Thoracic aorta (tissue), 2 donors: ENCODE data around the gene EIF4A3. TPM values are rescaled to one million over a fixed set of nuclear protein-coding genes. Genes with fewer than 3 reads are reported as not detected.
"Not testable (repeated sequence)": the region's sequence is repeated elsewhere in the genome, so short reads cannot be mapped to it uniquely, and the experiment has no call there.

Experiments
- ATAC-seq: fragments of 150-250 bp; one replicate; pipeline ENCODE4 v1.8.0; 2017; ENCODE audit warnings: low read depth; ENCODE audit not compliant: insufficient number of reproducible peaks, low FRiP score
- DNase-seq: peaks from one replicate; pipeline ENCODE4 v3.0.0-alpha.2; 2020; ENCODE audit warnings: low spot score
- H3K27ac ChIP-seq, 2 donors: fragments of 200-600 bp; sonication (generic); 1 replicate in 1 of 2; 2 replicates in 1 of 2; pipeline ENCODE4 v1.5.1; 2016; ENCODE audit warnings: mild to moderate bottlenecking in 2 of 2, moderate library complexity in 2 of 2
- H3K27me3 ChIP-seq: fragments of 200-600 bp; sonication (generic); replicated peaks from 2 replicates; pipeline ENCODE4 v1.6.0; 2016; ENCODE audit warnings: mild to moderate bottlenecking; ENCODE audit not compliant: insufficient read depth
- H3K36me3 ChIP-seq: fragments of 200-600 bp; sonication (generic); one replicate; pipeline ENCODE4 v1.5.1; 2016
- H3K4me1 ChIP-seq, 2 donors: fragments of 200-600 bp; sonication (generic); 1 replicate in 1 of 2; 2 replicates in 1 of 2; pipeline versions ENCODE4 v1.5.1 to v1.6.0; 2016; ENCODE audit warnings: low read depth in 2 of 2, mild to moderate bottlenecking in 1 of 2; ENCODE audit not compliant: control insufficient read depth in 1 of 2
- H3K4me3 ChIP-seq: fragments of 200-600 bp; sonication (generic); 2 replicates; pipeline ENCODE4 v1.5.1; 2016; ENCODE audit warnings: mild to moderate bottlenecking
- H3K9me3 ChIP-seq: fragments of 200-600 bp; sonication (generic); 2 replicates; pipeline ENCODE4 v1.5.1; 2016
- total RNA-seq, 2 donors: library from RNA; depleted of rRNA; stranded (reverse); fragments of >200 nt; gene quantifications; one replicate each; pipeline versions ENCODE4 v1.1.0 to v1.2.3, GENCODE V29; 2016
- TF ChIP-seq, protein P1 (sequence below): fragments of 200-600 bp; sonication (generic); IDR thresholded peaks from one replicate; pipeline ENCODE4 v1.5.1; 2019; ENCODE audit warnings: antibody characterized with exemption

The EIF4A3 gene
- total RNA-seq, 2 donors from 2014 or later: 32.6 to 39.4 TPM

- Histone ChIP-seq H3K36me3 (no peaks in the 10 kb centered on the region), H3K27me3 (no peaks in the 10 kb centered on the region), H3K27ac (no peak overlapping the region), H3K4me3 (no peak overlapping the region), H3K4me1 (no peaks in the 10 kb centered on the region), H3K9me3 (no peaks in the 10 kb centered on the region)
- DNase-seq: no peak
- TF ChIP-seq, protein P1, sequence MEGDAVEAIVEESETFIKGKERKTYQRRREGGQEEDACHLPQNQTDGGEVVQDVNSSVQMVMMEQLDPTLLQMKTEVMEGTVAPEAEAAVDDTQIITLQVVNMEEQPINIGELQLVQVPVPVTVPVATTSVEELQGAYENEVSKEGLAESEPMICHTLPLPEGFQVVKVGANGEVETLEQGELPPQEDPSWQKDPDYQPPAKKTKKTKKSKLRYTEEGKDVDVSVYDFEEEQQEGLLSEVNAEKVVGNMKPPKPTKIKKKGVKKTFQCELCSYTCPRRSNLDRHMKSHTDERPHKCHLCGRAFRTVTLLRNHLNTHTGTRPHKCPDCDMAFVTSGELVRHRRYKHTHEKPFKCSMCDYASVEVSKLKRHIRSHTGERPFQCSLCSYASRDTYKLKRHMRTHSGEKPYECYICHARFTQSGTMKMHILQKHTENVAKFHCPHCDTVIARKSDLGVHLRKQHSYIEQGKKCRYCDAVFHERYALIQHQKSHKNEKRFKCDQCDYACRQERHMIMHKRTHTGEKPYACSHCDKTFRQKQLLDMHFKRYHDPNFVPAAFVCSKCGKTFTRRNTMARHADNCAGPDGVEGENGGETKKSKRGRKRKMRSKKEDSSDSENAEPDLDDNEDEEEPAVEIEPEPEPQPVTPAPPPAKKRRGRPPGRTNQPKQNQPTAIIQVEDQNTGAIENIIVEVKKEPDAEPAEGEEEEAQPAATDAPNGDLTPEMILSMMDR: no peak
- no peak for ATAC-seq
These were observed 11.9 kb upstream of the EIF4A3 start for GRCh38 chr17:80158846-80159245.

- H3K9me3 ChIP-seq, H3K27ac ChIP-seq, H3K4me1 ChIP-seq, H3K36me3 ChIP-seq, H3K4me3 ChIP-seq, ATAC-seq, DNase-seq, H3K27me3 ChIP-seq: not testable (repeated sequence)
These were observed 8.7 kb upstream of the EIF4A3 start for GRCh38 chr17:80155600-80155999.

- Histone ChIP-seq H3K4me3 (no peak overlapping the region), H3K4me1 (no peaks in the 10 kb centered on the region), H3K27ac (no peak overlapping the region), H3K36me3 (no peaks in the 10 kb centered on the region), H3K9me3 (no peaks in the 10 kb centered on the region), H3K27me3 (no peaks in the 10 kb centered on the region)
- no peak for ATAC-seq
- TF ChIP-seq, protein P1: no peak
- no peak for DNase-seq
These were observed 7.2 kb upstream of the EIF4A3 start for GRCh38 chr17:80154166-80154565.

DNA sequence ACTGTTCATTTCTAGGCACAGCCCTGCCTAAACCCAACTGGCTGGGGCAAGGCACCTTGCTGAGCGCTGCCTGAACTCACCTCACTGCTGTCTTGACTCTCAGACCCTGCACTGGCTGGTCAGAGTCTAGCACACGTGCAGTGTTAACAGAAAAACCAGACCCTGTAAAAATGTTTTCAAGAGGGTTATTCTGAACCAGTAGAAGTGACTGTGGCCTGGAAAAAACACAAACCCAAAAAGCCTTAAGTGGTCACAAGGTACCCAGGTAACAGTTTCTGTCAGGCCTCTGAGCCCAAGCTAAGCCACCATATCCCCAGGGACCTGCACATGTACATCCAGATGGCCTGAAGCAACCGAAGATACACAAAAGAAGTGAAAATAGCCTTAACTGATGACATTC is 6.1 kb upstream of the EIF4A3 start:
- TF ChIP-seq, protein P1: no peak
- DNase-seq (no peak), ATAC-seq (no peak)
- H3K27ac ChIP-seq: no peak overlapping the region
- H3K4me3 ChIP-seq: no peak overlapping the region
- no peaks in the 10 kb centered on the region for H3K36me3 ChIP-seq
- H3K9me3 ChIP-seq: no peaks in the 10 kb centered on the region
- no peaks in the 10 kb centered on the region for H3K27me3 ChIP-seq
- H3K4me1 ChIP-seq: peaks cover 3 to 4% of the 10 kb centered on the region in 2 donors

GRCh38 chr17:80152081-80152702 is 5.3 kb upstream of the EIF4A3 start:
- Histone ChIP-seq H3K9me3 (no peaks in the 10 kb centered on the region), H3K27me3 (no peaks in the 10 kb centered on the region), H3K27ac (no peak overlapping the region), H3K4me3 (no peak overlapping the region), H3K36me3 (no peaks in the 10 kb centered on the region), H3K4me1 (peaks cover 4 to 5% of the 10 kb centered on the region in 2 donors)
- TF ChIP-seq, protein P1: no peak
- no peak for ATAC-seq
- no peak for DNase-seq

DNA sequence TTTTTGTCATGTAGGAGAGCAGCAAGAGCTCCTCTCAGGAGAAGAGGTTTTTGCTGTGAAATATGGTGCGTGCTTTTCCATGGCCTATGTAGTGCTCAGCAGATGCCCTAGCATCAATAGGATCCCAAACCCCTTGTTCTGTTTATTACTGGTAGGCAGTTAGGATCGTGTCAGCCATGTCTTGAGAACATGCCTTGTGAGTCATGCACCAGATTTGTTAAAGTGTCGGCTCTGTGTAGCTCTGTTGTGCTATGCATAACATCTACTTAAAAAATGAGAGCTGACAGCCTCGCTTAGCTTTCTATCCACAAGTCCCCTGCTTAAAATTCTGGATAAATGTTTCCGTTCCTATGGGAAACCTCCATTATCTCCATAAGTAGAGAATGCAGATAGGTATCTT is 4.4 kb upstream of the EIF4A3 start:
- Histone ChIP-seq H3K9me3 (no peaks in the 10 kb centered on the region), H3K27me3 (no peaks in the 10 kb centered on the region), H3K36me3 (no peaks in the 10 kb centered on the region), H3K27ac (no peak overlapping the region), H3K4me3 (no peak overlapping the region), H3K4me1 (peaks cover 4 to 5% of the 10 kb centered on the region in 2 donors)
- ATAC-seq (no peak), DNase-seq (no peak)
- TF ChIP-seq, protein P1: no peak
